Gastrocnemius medialis (tissue), 4 donors: ENCODE results near the gene ZNF500.

Experiments used
- CTCF ChIP-seq, 5 experiments: fragments of 450-650 bp in 3 of 5; fragments of 200-600 bp in 2 of 5; sonication (generic) in 2 of 5; IDR thresholded peaks in 4 of 5; conservative IDR thresholded peaks in 1 of 5; 1 replicate in 4 of 5; 2 replicates in 1 of 5; pipeline ENCODE4 v1.5.1; 2016 to 2019; ENCODE audit warnings: antibody characterized with exemption in 5 of 5, mild to moderate bottlenecking in 3 of 5, moderate library complexity in 3 of 5
- POLR2A ChIP-seq, 2 donors: fragments of 450-650 bp; IDR thresholded peaks; one replicate each; pipeline ENCODE4 v1.6.1; 2017; ENCODE audit warnings: antibody characterized with exemption in 2 of 2, mild to moderate bottlenecking in 2 of 2, moderate library complexity in 2 of 2

- no peak for TF ChIP-seq POLR2A (IDR thresholded peaks at IDR 0.05)
- TF ChIP-seq CTCF (IDR thresholded peaks at IDR 0.05 in 4 of 5, conservative IDR thresholded peaks at IDR 0.05 in 1 of 5): no peak
These were observed 43.7 kb downstream of the ZNF500 start for GRCh38 chr16:4723071-4723767.
